HG03432 (cell line): ENCODE data around the gene LONP2.
"Not testable (repeated sequence)": the region's sequence is repeated elsewhere in the genome, so short reads cannot be mapped to it uniquely, and the experiment has no call there.

Source experiments
- ATAC-seq: cut with Tn5 transposase; IDR thresholded peaks from one replicate; pipeline ENCODE4 v1.9.1; 2021; ENCODE audit warnings: mild to moderate bottlenecking, moderate library complexity; ENCODE audit not compliant: unreplicated experiment

LONP2 gene

DNA sequence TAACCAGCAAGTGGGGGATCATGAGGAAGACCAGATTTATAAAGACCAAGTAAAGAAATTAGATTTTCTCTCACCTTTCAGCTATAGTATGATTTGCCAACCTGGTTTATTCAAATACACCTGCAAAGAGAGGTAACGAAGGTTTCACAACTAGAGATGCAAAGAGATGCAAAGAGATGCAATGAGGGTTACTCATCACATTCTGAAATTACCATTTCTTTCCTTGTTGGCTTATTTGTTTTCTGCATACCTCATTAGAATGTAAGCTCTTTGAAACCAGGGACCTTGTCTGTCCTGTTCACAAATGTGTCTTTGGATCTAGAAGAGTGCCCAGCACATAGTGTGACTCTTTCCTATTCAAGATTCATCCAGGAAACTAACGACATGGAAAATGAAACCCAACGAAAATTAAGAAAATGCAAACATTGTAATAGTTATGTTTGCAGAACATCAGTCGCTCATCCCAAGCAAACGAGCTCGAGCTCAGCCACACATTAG is 9.0 kb upstream of the LONP2 start:
- no peak for ATAC-seq

DNA sequence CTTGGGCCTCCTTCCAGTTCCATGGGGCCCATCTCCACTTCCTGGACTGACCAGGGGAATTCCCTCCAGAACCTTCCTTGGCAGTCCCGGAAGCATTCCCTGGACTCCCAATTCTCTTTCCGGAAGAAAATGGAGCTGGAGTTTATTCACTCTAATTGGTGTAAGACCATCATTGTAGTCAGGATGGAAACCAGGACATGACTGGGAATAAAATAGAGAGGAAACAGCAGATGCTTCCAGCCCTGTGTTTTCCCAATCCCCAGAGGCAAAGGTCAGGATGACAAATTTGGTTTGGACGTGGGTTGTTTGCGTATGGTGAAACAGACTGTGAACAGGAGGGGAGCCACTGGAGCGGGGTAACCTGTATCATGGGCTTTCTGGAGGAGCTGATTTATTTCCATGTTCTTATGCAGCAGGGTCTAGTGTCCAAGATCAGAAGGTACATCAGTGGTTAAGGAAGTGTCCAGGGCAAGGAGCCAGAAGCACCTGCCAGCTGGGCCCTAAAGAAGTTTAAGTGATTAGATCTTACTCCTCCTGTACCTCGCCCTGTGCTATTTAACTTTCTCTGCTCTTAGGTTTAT is 8.5 kb upstream of the LONP2 start:
- no peak for ATAC-seq

DNA sequence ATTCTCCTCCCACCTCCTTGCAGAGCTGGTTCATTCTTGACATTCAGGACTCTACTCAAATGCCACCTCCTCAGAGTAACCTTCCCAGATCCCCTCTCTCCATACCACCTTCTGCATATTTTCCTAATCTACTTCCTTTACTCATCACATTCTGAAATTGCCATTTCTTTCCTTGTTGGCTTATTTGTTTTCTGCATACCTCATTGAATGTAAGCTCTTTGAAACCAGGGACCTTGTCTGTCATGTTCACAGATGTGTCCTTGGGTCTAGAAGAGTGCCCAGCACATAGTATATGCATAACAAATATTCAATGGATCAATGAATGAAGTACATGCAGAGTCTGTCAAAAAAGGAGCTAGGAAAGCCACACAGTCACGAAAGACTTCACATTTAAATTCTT is 7.8 kb upstream of the LONP2 start:
- no peak for ATAC-seq

DNA sequence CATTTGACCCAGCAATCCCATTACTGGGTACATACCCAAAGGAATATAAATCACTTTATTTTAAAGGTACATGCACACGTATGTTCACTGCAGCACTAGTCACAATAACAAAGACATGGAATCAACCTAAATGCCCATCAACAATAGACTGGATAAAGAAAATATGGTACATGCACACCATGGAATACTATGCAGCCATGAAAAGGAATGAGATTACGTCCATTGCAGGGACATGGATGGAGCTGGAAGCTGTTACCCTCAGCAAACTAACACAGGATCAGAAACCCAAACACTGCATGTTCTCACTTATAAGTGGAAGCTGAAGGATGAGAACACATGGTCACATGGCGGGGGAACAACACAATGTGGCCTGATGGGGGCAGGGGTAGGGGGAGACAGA is 4.0 kb upstream of the LONP2 start:
- ATAC-seq, result not testable (repeated sequence)

DNA sequence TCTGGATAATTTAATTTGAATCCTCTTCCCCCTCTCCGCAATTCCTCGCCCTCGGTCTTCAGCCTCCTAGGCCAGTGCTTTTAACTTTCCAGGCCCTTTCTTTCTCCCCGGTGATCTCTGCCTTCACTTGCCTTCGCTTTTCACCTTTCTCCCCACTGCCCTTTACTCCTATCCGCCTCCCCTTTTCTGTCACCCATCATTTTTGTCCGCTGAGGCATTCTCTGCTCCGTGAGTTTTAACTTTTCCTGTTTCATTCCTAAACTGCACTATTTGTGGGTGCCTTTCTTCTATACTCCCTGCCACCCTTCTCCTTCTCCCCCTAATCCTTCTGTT is 729 bp downstream of the LONP2 start:
- ATAC-seq, result no peak

DNA sequence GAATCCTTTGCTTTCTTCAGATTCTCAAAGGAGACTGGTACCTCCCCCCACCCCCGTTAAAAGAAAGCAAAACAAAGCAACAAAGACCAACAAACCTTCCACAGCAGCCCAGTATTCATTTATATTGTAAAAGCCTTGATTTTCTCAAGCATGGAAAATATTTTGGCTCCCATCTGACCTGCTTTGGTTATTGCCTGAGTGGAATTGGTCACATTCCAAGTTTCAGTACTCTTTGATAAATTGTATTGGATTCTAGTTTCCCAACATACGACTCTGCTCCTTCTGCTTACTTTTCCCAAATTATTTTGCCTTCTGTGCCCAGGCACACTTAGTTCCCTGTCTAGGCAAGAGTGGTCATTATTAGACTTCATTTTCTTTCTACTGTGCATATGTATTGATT is 2.0 kb downstream of the LONP2 start:
- no peak for ATAC-seq

DNA sequence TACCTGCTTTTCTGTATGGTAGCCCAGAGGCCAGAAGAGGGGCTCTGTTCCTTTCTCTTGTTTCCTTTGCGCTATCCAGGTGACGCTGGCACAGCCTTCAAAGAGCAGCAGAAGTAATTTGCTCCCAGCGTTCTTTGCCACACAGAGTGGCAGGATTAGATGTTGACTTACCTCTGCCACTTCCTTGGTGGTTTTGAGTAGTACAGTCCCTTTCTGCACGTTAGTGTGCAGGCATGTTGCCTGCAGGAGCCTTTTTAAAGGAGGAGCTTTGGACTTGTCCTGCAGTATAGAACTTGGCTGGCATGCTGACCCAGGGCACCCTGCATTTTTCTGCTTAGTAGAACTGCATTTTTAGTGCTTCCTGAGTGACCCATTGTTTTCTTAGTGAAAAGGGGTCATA is 3.2 kb downstream of the LONP2 start, which contains the start of gene ABCC11:
ABCC11 (minus strand) TSS at position 229 of the 400 bp plus-strand sequence. CDS start 15,618 bp downstream, outside the sequence.
- ATAC-seq, result no peak

DNA sequence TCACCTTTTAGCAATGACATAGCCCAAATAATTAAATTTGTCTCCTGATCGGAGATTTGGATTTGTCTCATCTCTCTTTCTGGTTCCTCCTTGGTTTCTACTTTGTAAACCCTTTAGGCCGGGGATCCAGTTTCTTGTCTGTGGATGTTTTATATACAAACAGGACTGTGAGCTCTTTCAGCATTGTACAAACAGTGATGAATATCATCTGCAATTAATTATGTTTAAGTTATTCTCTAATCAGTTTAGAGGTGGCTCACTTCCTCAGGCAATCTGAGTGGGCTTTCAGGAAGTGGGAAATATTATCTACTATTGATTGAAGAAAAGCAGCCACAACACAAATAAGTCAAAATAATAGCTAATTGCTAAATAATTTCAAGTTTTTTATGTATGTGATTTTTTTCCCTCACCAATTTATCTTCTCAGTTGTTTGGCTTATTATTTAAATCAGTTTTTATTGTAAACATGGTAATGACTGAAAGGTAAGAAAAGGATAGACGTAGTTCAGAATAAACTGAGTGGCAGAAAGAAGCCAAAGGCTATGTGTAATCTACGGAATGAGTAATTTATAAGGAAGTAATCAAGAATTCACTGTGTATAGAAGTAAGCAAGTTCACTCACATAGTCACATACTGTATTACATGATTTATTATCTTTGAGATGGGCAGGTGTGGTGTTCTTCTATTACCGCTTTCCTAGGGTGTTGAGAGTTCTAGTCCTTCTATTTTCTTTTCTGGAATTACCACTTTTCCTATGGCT is 6.6 kb downstream of the LONP2 start:
- no peak for ATAC-seq

DNA sequence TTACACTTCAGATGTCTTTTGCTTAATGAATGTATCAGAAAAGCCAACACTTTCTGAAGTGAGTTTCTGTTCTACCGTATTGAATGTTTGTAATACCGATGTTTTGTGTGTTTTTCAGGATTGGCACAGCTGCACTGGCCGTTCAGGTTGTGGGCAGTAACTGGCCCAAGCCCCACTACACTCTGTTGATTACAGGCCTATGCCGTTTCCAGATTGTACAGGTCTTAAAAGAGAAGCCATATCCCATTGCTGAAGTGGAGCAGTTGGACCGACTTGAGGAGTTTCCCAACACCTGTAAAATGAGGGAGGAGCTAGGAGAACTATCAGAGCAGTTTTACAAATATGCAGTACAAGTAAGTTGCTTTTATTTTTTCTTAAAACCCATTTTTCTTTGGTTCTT is 7.9 kb downstream of the LONP2 start:
- no peak for ATAC-seq

DNA sequence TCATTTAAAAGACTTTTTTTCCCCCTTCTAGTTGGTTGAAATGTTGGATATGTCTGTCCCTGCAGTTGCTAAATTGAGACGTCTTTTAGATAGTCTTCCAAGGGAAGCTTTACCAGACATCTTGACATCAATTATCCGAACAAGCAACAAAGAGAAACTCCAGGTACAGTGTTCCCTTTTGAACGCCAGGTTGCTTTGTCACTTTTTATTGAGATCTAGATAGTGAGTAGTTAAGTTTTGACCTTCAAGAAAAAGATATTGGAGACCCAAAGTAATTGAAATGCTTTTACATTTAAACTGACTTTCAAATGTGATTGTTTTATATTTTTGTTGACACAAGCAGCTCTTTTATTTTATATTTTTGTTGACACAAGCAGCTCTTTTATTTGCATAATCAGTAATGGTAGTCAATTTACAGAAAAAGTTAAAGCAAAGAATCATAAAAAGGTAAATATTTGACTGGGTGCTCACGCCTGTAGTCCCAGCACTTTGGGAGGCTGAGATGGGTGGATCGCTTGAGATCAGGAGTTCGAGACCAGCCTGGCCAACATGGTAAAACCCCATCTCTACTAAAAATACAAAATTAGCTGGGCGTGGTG is 12.6 kb downstream of the LONP2 start:
- ATAC-seq, result no peak

DNA sequence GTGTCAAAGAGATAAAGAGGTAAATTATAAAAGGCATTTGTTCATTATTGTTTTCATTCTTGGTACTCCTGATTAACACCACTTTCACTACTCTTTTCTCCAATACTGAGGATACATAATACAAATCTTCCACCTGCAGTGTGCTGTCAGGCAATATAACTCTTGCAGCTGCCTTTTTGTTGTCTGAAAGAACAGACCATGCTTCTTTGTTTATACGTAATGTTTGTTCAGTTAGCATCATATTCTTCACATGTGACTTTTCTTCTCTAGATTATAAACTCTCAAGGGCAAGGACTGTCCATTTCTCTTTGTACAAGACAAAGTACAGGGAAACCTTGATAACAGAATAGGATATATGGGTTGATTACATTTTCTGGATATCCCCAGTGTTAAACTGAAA is 17.5 kb downstream of the LONP2 start:
- no peak for ATAC-seq

DNA sequence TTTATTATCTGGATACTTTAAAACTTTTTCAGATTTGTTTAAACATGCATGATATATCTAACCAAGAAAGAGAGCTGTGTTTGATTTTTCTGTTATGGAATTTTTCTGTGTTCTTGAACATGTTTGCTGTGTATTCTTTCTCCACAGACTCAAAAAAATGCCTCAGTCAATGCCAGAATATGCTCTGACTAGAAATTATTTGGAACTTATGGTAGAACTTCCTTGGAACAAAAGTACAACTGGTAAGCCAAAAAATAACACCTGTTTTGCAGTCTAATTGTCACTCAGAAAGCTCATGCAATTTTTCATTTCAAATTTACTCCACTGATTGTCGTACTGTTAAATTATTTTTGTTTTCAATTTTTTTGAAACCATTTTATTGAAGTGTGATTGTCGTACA is 18.5 kb downstream of the LONP2 start:
- no peak for ATAC-seq

DNA sequence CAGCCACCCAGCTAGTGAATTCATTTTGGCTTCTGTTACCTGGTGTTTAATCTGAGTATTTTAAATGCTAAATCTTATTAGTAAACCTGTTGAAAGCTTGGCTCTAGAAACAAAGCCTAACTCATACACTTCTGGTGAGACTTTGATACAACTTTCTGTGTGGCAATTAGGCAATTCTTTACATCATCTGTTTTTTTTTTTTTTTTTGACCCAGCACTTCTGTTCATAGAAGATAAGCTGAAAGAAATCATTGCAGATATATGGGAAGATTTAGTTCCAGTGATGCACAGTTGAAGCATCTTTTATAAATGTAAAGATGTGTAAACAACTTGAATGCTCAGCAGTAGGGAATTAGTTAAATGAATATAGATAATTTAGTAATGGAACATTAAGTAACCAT is 24.9 kb downstream of the LONP2 start:
- ATAC-seq, result no peak

DNA sequence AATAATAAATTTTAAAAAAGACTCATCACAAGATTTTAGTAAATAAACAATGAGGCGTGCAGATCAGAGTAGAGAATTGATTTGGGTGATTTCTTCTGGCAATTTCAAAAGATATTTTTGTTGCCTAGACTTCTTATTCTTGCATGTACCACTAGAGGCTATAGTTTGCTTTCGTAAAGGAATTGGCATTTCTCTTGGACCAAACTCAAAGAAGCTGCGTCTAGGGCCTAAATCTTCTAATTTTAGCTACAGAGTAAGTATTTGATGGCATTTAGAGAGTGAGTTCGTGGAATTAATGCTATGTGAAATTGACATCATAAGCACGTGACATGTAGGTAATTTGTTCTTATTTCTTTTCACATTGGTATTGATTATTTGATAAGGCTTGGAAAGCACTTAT is 27.6 kb downstream of the LONP2 start:
- no peak for ATAC-seq

DNA sequence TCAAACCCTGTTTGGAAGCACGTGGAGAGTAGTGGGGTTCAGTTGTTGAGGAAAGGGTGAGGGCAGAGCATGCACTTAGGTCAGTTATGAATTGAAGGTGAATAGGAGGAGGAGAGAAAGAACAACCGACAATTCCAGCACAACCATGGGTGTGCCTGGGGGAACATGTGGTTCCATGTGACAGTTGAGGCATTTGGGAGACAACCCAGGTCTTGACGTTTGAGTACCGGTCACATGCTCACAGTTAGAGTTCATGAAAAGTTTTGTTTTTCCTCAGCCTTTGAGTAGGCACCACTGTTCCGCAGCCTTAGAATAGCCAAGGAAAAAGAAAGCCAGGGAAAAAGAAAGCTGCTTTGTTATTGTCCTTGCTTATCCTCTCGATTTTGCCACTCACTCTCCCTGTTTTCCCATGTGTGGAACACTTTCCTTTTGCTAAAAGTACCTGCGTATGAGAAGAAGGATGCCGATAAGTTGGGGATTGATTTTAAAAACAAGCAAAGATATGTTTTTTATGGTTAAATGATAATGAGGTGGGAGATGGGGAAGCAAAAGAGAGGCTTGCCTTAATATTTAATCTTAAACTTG is 28.8 kb downstream of the LONP2 start:
- no peak for ATAC-seq

DNA sequence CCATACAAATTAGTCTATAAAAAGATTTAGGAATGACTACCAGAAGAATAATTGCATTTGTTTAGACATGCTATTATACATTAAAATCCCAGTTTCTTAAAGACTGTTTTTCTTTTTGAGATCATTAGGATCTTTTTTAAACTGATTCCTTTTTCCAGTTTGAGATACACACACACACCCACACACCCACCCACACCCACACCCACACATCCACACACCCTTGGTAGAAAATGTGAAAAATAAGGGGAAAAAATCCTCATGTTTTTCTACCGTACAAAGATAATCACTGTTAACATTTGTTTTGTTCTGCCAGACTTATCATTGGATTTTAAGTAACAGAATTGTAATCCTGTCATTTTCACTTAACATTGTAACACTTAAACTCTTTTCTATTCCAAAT is 30.4 kb downstream of the LONP2 start:
- ATAC-seq, result no peak

DNA sequence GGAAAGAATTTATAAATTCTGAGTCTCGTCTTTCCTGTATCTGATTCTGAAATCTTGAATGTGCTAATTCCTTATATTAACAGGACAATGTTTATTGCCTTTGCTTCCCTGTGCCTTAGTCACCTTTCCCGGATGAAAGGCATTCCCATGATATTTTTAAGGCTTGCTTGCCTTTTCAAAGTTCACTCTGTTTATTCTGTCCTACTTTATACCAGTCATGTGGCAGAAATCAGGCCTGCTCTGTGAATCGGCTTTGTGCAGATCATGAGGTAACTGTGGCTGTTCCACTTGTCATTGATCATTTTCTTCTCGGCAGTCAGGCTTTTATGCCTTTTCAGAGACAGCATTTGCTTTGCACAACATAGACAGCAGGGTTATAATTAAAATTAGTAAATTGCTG is 32.0 kb downstream of the LONP2 start:
- ATAC-seq, result no peak

DNA sequence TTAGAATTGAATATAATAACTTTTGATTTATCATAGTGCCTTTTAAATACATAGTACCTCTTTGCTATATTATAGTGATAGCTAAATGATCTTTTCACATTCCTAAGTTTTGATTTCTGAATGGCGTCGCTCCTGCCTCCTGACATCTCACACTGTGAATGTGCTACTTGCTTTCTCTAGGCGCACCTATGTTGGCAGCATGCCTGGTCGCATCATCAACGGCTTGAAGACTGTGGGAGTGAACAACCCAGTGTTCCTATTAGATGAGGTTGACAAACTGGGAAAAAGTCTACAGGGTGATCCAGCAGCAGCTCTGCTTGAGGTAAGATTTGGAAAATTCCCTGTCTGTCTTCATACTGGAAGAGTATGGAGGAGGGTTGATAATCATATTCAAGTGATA is 33.1 kb downstream of the LONP2 start:
- ATAC-seq, result no peak

DNA sequence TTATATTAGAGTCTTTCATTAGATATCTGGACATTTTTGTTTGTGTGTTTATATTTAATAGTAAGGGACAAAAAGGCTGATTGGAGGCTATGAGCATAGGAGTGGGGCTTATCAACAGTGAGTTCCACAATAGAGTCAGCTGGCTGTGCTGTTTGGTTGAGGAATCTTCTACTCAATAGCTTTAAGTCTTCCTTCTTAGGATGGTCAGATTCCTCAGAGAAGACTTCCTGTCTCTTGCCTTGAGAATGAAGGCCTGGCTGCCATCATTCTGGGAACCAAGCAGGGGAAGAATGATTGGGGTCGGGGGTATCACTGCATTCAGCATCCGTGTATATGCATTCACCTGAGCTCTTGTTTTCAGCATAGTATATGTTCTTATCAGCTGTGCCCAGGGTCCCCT is 35.1 kb downstream of the LONP2 start:
- no peak for ATAC-seq

DNA sequence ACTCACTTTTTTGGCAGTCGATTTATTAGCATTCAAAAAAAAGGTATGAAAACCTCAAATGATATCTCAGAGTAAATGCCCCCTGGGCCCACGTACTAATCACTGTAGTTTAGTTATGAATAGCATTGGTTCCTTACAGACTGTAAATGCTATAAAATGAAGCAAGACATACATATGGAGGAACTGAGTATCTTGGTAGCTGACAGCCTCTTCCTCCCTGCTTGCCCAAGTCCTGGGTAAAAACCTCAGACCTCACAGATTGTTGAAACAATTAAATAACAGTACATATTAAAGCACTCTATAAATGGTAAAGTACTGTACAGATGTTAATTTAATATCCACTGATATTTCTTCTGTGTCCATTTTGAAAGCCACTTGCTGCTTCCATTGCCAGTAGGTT is 36.4 kb downstream of the LONP2 start:
- no peak for ATAC-seq

DNA sequence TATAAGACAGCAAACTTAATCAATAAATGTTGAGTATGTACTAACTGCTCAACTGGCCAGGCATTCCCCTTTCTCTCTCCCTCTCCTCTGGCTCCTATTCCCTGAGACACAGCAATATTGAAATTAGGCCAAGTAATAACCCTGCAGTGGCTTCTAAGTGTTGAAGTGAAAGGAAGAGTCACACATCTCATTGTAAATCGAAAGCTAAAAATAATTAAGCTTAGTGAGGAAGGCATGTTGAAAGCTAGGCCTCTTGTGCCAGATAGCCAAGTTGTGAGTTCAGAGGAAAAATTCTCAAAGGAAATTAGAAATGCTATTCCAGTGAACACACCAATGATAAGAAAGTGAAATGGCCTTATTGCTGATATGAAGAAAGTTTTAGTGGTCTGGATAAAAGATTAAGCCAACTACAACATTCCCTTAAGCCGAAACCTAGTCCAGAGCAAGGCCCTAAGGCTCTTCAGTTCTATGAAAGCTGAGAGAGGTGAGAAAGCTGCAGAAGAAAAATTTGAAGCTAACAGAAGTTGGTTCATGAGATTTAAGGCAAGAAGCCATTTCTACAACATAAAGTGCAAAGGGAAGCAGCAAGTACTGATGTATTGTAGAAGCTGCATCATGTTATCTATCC is 38.6 kb downstream of the LONP2 start:
- no peak for ATAC-seq
